ENCODE data around the gene TAOK2. TPM values are rescaled to one million over a fixed set of nuclear protein-coding genes. Genes with fewer than 3 reads are reported as not detected.

TAOK2 gene
- total RNA-seq, 4 donors from 2014 or later = 48.8 to 62.6 (median 55.2) TPM

DNA sequence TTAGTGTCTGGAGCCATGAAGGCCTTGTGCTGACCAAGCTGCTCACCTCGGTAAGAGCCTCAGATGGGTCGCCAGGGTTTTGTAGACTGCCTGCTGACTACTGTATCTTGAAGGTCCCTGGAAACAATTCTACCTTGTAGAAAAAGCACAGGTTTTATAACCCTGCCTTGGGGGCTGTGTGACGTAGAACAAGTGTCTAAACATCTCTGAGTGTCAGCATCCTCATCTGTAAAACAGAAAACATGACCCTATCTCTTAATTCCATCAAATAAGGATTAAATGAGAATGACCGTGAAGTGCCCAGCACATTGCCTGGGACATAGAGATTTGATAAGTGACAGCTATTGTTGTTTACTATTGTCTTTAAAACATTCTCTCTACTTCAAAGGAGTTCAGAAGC lies 5.5 kb upstream of the TAOK2 start:
- WGBS, 2 donors = 91 to 94% methylated on average over 4 of the region's 4 CpGs
- Histone ChIP-seq H3K4me1 (peaks cover 0 to 2% of the 10 kb centered on the region in 2 donors), H3K4me3 (replicated peaks in 1 of 3) (no peak overlapping the region), H3K27ac (no peak overlapping the region), H3K27me3 (no peaks in the 10 kb centered on the region), H3K9me3 (no peaks in the 10 kb centered on the region), H3K36me3 (peaks cover 6 to 21% of the 10 kb centered on the region in 2 donors)
- TF ChIP-seq, protein P1, sequence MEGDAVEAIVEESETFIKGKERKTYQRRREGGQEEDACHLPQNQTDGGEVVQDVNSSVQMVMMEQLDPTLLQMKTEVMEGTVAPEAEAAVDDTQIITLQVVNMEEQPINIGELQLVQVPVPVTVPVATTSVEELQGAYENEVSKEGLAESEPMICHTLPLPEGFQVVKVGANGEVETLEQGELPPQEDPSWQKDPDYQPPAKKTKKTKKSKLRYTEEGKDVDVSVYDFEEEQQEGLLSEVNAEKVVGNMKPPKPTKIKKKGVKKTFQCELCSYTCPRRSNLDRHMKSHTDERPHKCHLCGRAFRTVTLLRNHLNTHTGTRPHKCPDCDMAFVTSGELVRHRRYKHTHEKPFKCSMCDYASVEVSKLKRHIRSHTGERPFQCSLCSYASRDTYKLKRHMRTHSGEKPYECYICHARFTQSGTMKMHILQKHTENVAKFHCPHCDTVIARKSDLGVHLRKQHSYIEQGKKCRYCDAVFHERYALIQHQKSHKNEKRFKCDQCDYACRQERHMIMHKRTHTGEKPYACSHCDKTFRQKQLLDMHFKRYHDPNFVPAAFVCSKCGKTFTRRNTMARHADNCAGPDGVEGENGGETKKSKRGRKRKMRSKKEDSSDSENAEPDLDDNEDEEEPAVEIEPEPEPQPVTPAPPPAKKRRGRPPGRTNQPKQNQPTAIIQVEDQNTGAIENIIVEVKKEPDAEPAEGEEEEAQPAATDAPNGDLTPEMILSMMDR (IDR thresholded peaks at IDR 0.05) = no peak
- TF ChIP-seq POLR2A (IDR thresholded peaks at IDR 0.05) = no peak
- DNase-seq = no peak
- intact Hi-C loops (cut with DNase I) = no loop called here

DNA sequence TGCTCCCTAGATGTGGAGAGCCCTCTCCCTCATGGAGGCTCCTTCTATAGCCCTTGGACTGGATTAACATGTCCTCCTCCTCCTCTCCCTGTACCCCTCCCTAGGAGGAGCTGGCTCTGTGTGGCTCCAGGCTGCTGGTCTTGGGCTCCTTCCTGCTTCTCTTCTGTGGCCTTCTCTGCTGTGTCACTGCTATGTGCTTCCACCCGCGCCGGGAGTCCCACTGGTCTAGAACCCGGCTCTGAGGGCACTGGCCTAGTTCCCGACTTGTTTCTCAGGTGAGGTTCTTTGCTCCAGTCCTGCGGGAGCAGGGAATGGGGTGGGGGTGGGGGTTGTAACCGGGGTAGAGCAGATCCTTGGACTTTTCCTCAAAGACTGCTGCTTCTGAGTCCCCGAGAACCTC lies 2.4 kb upstream of the TAOK2 start:
- Histone ChIP-seq H3K9me3 (no peaks in the 10 kb centered on the region), H3K4me3 (replicated peaks in 1 of 3) (no peak overlapping the region), H3K27ac (no peak overlapping the region), H3K27me3 (no peaks in the 10 kb centered on the region), H3K4me1 (peaks cover 11 to 21% of the 10 kb centered on the region in 2 donors), H3K36me3 (peaks cover 6 to 21% of the 10 kb centered on the region in 2 donors)
- intact Hi-C loops (cut with DNase I) = no loop called here
- TF ChIP-seq, protein P1 (IDR thresholded peaks at IDR 0.05) = no peak
- no peak for TF ChIP-seq POLR2A (IDR thresholded peaks at IDR 0.05)
- no peak for DNase-seq
- 82 to 84% methylated on average over 8 of the region's 8 CpGs for WGBS, 2 donors

- Histone ChIP-seq H3K27me3 (no peaks in the 10 kb centered on the region), H3K9me3 (no peaks in the 10 kb centered on the region), H3K36me3 (peaks cover 6 to 21% of the 10 kb centered on the region in 2 donors), H3K4me3 (replicated peaks in 1 of 3) (no peak overlapping the region), H3K4me1 (peaks cover 15 to 32% of the 10 kb centered on the region in 2 donors), H3K27ac (no peak overlapping the region)
- intact Hi-C loops (cut with DNase I) = no loop called here
- DNase-seq = no peak
- no peak for TF ChIP-seq POLR2A (IDR thresholded peaks at IDR 0.05)
- TF ChIP-seq, protein P1 (IDR thresholded peaks at IDR 0.05) = no peak
- WGBS, 2 donors = 96 to 97% methylated on average over 1 of the region's 1 CpG
These were observed 1.2 kb upstream of the TAOK2 start for GRCh38 chr16:29972500-29972899.

DNA sequence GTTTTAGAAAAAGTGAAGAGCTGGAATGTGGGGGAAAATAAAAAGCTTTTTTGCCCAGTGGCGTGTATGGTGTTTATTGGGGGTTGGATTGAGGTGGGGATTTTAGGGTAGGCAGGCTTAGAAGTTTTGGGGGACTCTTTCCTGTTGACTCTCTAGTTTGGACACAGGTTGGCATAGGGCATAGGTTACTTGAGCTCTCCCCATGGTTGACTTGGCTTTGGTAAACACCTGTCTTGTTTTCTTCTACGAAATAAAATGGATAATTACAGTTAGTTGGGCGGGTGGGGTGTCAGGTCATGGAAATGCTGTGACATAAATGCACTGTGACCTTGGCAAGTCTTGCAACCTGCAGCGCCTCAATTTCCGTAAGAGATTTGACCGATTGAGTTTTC lies 680 bp upstream of the TAOK2 start:
- no peak overlapping the region for H3K4me3 ChIP-seq (replicated peaks in 1 of 3)
- intact Hi-C loops (cut with DNase I) = no loop called here
- no peaks in the 10 kb centered on the region for H3K27me3 ChIP-seq
- no peaks in the 10 kb centered on the region for H3K9me3 ChIP-seq
- 66 to 74% methylated on average over 6 of the region's 6 CpGs for WGBS, 2 donors
- DNase-seq = no peak
- no peak overlapping the region for H3K27ac ChIP-seq
- H3K36me3 ChIP-seq = peaks cover 7 to 24% of the 10 kb centered on the region in 2 donors
- TF ChIP-seq, protein P1 (IDR thresholded peaks at IDR 0.05) = no peak
- TF ChIP-seq POLR2A (IDR thresholded peaks at IDR 0.05) = no peak
- H3K4me1 ChIP-seq = peaks cover 15 to 33% of the 10 kb centered on the region in 2 donors

GRCh38 chr16:29974291-29975133 lies 844 bp downstream of the TAOK2 start:
- TF ChIP-seq POLR2A (IDR thresholded peaks at IDR 0.05) = no peak
- TF ChIP-seq, protein P1 (IDR thresholded peaks at IDR 0.05) = no peak
- 2 to 3% methylated on average over 21 to 23 of the region's 31 CpGs for WGBS, 2 donors
- Histone ChIP-seq H3K9me3 (no peaks in the 10 kb centered on the region), H3K4me1 (peaks cover 15 to 33% of the 10 kb centered on the region in 2 donors), H3K36me3 (peaks cover 19 to 26% of the 10 kb centered on the region in 2 donors), H3K27me3 (no peaks in the 10 kb centered on the region), H3K27ac (peak overlapping the region; percentile 58 to 85 (median 75)), H3K4me3 (replicated peaks in 1 of 3) (peak overlapping the region; percentile 24 to 94 (median 66))
- peak; percentile 8 to 22 for DNase-seq
- intact Hi-C loops (cut with DNase I) = no loop called here

Measured in thyroid gland (tissue), 4 donors.